Memory B cell (primary cell): ENCODE data around the gene SMIM24.
"Not testable (repeated sequence)": the region's sequence is repeated elsewhere in the genome, so short reads cannot be mapped to it uniquely, and the experiment has no call there.

Experiments
- ATAC-seq: fragments of 150-1000 bp; cut with Tn5 transposase; 2 replicates; pipeline ENCODE4 v1.10.0; 2021; ENCODE audit warnings: low read depth, mild to moderate bottlenecking, moderate library complexity
- DNase-seq, 2 donors: peaks; one replicate each; pipeline ENCODE4 v3.0.0; 2022; ENCODE audit warnings: low spot score in 2 of 2
- H3K27ac Mint-ChIP-seq: one replicate; pipeline ENCODE4 v1.8.0; 2022; ENCODE audit warnings: mild to moderate bottlenecking, moderate library complexity, mixed read lengths
- H3K27me3 Mint-ChIP-seq: one replicate; pipeline ENCODE4 v1.8.0; 2022; ENCODE audit warnings: mixed read lengths
- H3K36me3 Mint-ChIP-seq: one replicate; pipeline ENCODE4 v1.8.0; 2022; ENCODE audit warnings: mild to moderate bottlenecking, mixed read lengths
- H3K4me1 Mint-ChIP-seq: one replicate; pipeline ENCODE4 v1.8.0; 2022; ENCODE audit warnings: mixed read lengths
- H3K4me3 Mint-ChIP-seq: one replicate; pipeline ENCODE4 v1.8.0; 2022; ENCODE audit warnings: mild to moderate bottlenecking, moderate library complexity, mixed read lengths
- H3K9me3 Mint-ChIP-seq: one replicate; pipeline ENCODE4 v1.8.0; 2022; ENCODE audit warnings: mixed read lengths

Gene SMIM24

GRCh38 chr19:3454656-3455392 is 25.5 kb downstream of the SMIM24 start:
- peaks cover 14% of the 10 kb centered on the region for H3K36me3 Mint-ChIP-seq
- no peak for ATAC-seq
- H3K27ac Mint-ChIP-seq = no peak overlapping the region
- peaks cover 2% of the 10 kb centered on the region for H3K4me1 Mint-ChIP-seq
- no peaks in the 10 kb centered on the region for H3K9me3 Mint-ChIP-seq
- DNase-seq = no peak
- H3K4me3 Mint-ChIP-seq = no peak overlapping the region
- no peaks in the 10 kb centered on the region for H3K27me3 Mint-ChIP-seq

GRCh38 chr19:3453840-3454239 is 26.5 kb downstream of the SMIM24 start:
- H3K4me3 Mint-ChIP-seq = no peak overlapping the region
- no peak overlapping the region for H3K27ac Mint-ChIP-seq
- H3K36me3 Mint-ChIP-seq = peaks cover 12% of the 10 kb centered on the region
- no peaks in the 10 kb centered on the region for H3K27me3 Mint-ChIP-seq
- DNase-seq = no peak
- peaks cover 2% of the 10 kb centered on the region for H3K4me1 Mint-ChIP-seq
- H3K9me3 Mint-ChIP-seq = no peaks in the 10 kb centered on the region
- no peak for ATAC-seq

GRCh38 chr19:3452942-3453214 is 27.4 kb downstream of the SMIM24 start:
- not testable (repeated sequence) for H3K4me1 Mint-ChIP-seq, H3K27ac Mint-ChIP-seq

GRCh38 chr19:3452171-3452941 is 28.0 kb downstream of the SMIM24 start:
- H3K4me1 Mint-ChIP-seq = peaks cover 2% of the 10 kb centered on the region
- no peak overlapping the region for H3K27ac Mint-ChIP-seq
- ATAC-seq (no peak), DNase-seq (no peak)
- peaks cover 12% of the 10 kb centered on the region for H3K36me3 Mint-ChIP-seq
- H3K4me3 Mint-ChIP-seq = no peak overlapping the region
- no peaks in the 10 kb centered on the region for H3K9me3 Mint-ChIP-seq
- no peaks in the 10 kb centered on the region for H3K27me3 Mint-ChIP-seq

More at GRCh38 chr19:3452942-3453214, 27.4 kb downstream of the SMIM24 start:
- H3K4me3 Mint-ChIP-seq, H3K27me3 Mint-ChIP-seq, H3K9me3 Mint-ChIP-seq, DNase-seq, ATAC-seq: not testable (repeated sequence)
- H3K36me3 Mint-ChIP-seq = peaks cover 12% of the 10 kb centered on the region

- Mint-ChIP-seq H3K36me3 (peaks cover 12% of the 10 kb centered on the region), H3K27me3 (no peaks in the 10 kb centered on the region), H3K27ac (no peak overlapping the region), H3K4me3 (no peak overlapping the region), H3K4me1 (peaks cover 2% of the 10 kb centered on the region), H3K9me3 (no peaks in the 10 kb centered on the region)
- no peak for DNase-seq
- no peak for ATAC-seq
These were observed 28.9 kb downstream of the SMIM24 start for GRCh38 chr19:3451451-3451866.

GRCh38 chr19:3450796-3451411 is 29.4 kb downstream of the SMIM24 start:
- no peak overlapping the region for H3K27ac Mint-ChIP-seq
- H3K36me3 Mint-ChIP-seq = peaks cover 12% of the 10 kb centered on the region
- no peak overlapping the region for H3K4me3 Mint-ChIP-seq
- no peaks in the 10 kb centered on the region for H3K9me3 Mint-ChIP-seq
- peak; percentile 41 for ATAC-seq
- no peaks in the 10 kb centered on the region for H3K27me3 Mint-ChIP-seq
- H3K4me1 Mint-ChIP-seq = peaks cover 2% of the 10 kb centered on the region
- DNase-seq = no peak

GRCh38 chr19:3448616-3449334 is 31.6 kb downstream of the SMIM24 start:
- H3K27me3 Mint-ChIP-seq = no peaks in the 10 kb centered on the region
- H3K27ac Mint-ChIP-seq = no peak overlapping the region
- ATAC-seq (no peak), DNase-seq (no peak)
- H3K4me3 Mint-ChIP-seq = no peak overlapping the region
- H3K4me1 Mint-ChIP-seq = peaks cover 2% of the 10 kb centered on the region
- peaks cover 14% of the 10 kb centered on the region for H3K36me3 Mint-ChIP-seq
- no peaks in the 10 kb centered on the region for H3K9me3 Mint-ChIP-seq

- not testable (repeated sequence) for H3K4me1 Mint-ChIP-seq, H3K4me3 Mint-ChIP-seq, ATAC-seq, H3K36me3 Mint-ChIP-seq, H3K27ac Mint-ChIP-seq, H3K27me3 Mint-ChIP-seq, H3K9me3 Mint-ChIP-seq, DNase-seq
These were observed 33.7 kb downstream of the SMIM24 start for GRCh38 chr19:3446657-3447056.

GRCh38 chr19:3444695-3445234 is 35.6 kb downstream of the SMIM24 start:
- H3K27ac Mint-ChIP-seq = no peak overlapping the region
- H3K9me3 Mint-ChIP-seq = no peaks in the 10 kb centered on the region
- no peaks in the 10 kb centered on the region for H3K27me3 Mint-ChIP-seq
- no peaks in the 10 kb centered on the region for H3K4me1 Mint-ChIP-seq
- no peak for ATAC-seq
- H3K36me3 Mint-ChIP-seq = peaks cover 2% of the 10 kb centered on the region
- H3K4me3 Mint-ChIP-seq = no peak overlapping the region
- no peak for DNase-seq

GRCh38 chr19:3443840-3444694 is 36.3 kb downstream of the SMIM24 start:
- H3K4me1 Mint-ChIP-seq = no peaks in the 10 kb centered on the region
- no peak overlapping the region for H3K4me3 Mint-ChIP-seq
- no peaks in the 10 kb centered on the region for H3K27me3 Mint-ChIP-seq
- no peak overlapping the region for H3K27ac Mint-ChIP-seq
- ATAC-seq (no peak), DNase-seq (no peak)
- peaks cover 2% of the 10 kb centered on the region for H3K36me3 Mint-ChIP-seq
- H3K9me3 Mint-ChIP-seq = no peaks in the 10 kb centered on the region

GRCh38 chr19:3442487-3443071 is 37.7 kb downstream of the SMIM24 start:
- H3K4me1 Mint-ChIP-seq = no peaks in the 10 kb centered on the region
- H3K4me3 Mint-ChIP-seq = no peak overlapping the region
- peaks cover 2% of the 10 kb centered on the region for H3K36me3 Mint-ChIP-seq
- H3K27ac Mint-ChIP-seq = no peak overlapping the region
- H3K27me3 Mint-ChIP-seq = no peaks in the 10 kb centered on the region
- H3K9me3 Mint-ChIP-seq = no peaks in the 10 kb centered on the region
- no peak for DNase-seq
- no peak for ATAC-seq

- Mint-ChIP-seq H3K27me3 (no peaks in the 10 kb centered on the region), H3K4me3 (no peak overlapping the region), H3K9me3 (no peaks in the 10 kb centered on the region), H3K27ac (no peak overlapping the region), H3K36me3 (peaks cover 2% of the 10 kb centered on the region), H3K4me1 (no peaks in the 10 kb centered on the region)
- ATAC-seq (no peak), DNase-seq (no peak)
These were observed 38.4 kb downstream of the SMIM24 start for GRCh38 chr19:3441986-3442329.
